GM18502 (cell line): ENCODE results near the gene TMEM92.
A peak's percentile ranks its signal among the peaks of the same experiment; 100 is the strongest.
"Not testable (repeated sequence)": the region's sequence is repeated elsewhere in the genome, so short reads cannot be mapped to it uniquely, and the experiment has no call there.

Experiments used
- ATAC-seq: cut with Tn5 transposase; IDR thresholded peaks from one replicate; pipeline ENCODE4 v1.9.1; 2021; ENCODE audit warnings: mild to moderate bottlenecking; ENCODE audit not compliant: unreplicated experiment, poor library complexity

Gene TMEM92

GRCh38 chr17:50261051-50261915, 13.0 kb upstream of the TMEM92 start:
- no peak for ATAC-seq

GRCh38 chr17:50262001-50262794, 12.1 kb upstream of the TMEM92 start:
- no peak for ATAC-seq

- no peak for ATAC-seq
Measured at GRCh38 chr17:50263331-50264262, 10.7 kb upstream of the TMEM92 start.

GRCh38 chr17:50264263-50265113, 9.8 kb upstream of the TMEM92 start:
- no peak for ATAC-seq

- ATAC-seq: no peak
Measured at GRCh38 chr17:50265212-50265611, 9.1 kb upstream of the TMEM92 start.

- ATAC-seq: no peak
Measured at GRCh38 chr17:50265690-50266315, 8.5 kb upstream of the TMEM92 start.

GRCh38 chr17:50266384-50267073, 7.7 kb upstream of the TMEM92 start:
- no peak for ATAC-seq

- ATAC-seq: no peak
Measured at GRCh38 chr17:50267074-50267841, 7.0 kb upstream of the TMEM92 start.

- ATAC-seq: no peak
Measured at GRCh38 chr17:50268026-50268425, 6.2 kb upstream of the TMEM92 start.

GRCh38 chr17:50268743-50269275, 5.5 kb upstream of the TMEM92 start:
- no peak for ATAC-seq

- peak; percentile 50 for ATAC-seq
Measured at GRCh38 chr17:50269477-50270434, 4.5 kb upstream of the TMEM92 start.

- ATAC-seq: no peak
Measured at GRCh38 chr17:50270435-50271362, 3.6 kb upstream of the TMEM92 start.

GRCh38 chr17:50271363-50271750, 2.9 kb upstream of the TMEM92 start:
- ATAC-seq: not testable (repeated sequence)

GRCh38 chr17:50272246-50272645, 2.0 kb upstream of the TMEM92 start:
- no peak for ATAC-seq
